HG03097 (cell line): ENCODE results near the gene CFAP299.
A peak's percentile ranks its signal among the peaks of the same experiment; 100 is the strongest.
"Not testable (repeated sequence)": the region's sequence is repeated elsewhere in the genome, so short reads cannot be mapped to it uniquely, and the experiment has no call there.

Experiments used
- ATAC-seq: cut with Tn5 transposase; IDR thresholded peaks from one replicate; pipeline ENCODE4 v1.9.1; 2021; ENCODE audit not compliant: unreplicated experiment, low FRiP score

The CFAP299 gene

DNA sequence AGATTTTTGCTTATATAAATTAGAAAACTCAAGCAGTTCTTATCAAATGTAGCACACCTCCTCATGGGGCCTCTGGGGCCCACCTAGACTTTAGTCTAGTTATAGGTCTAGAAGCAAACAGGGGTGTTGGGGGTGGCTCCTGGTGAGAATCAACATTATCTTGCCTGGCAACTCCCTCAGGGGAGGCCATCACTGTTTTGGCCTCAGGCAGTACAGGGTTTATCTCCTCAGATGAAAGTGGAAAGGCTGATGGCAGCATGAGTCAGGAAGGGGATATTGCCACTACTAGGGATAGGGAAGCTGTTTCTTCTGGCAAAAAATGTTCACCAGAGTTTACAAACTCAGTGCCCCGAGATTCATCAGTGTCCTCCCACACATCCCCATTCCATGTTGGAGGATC lies 462.6 kb downstream of the CFAP299 start:
- no peak for ATAC-seq

DNA sequence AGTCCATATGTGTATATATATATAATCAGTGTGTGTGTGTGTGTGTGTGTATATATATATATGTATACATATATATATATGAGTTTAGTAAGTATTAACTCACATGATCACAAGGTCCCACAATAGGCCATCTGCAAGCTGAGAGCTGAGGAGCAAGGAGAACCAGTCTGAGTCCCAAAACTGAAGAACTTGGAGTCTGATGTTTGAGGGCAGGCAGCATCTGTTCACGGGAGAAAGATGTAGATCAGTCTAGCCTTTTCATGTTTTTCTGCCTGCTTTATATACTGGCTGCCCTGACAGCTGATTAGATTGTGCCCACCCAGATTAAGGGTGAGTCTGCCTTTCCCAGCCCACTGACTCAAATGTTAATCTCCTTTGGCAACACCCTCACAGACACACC lies 465.2 kb downstream of the CFAP299 start:
- ATAC-seq = not testable (repeated sequence)

DNA sequence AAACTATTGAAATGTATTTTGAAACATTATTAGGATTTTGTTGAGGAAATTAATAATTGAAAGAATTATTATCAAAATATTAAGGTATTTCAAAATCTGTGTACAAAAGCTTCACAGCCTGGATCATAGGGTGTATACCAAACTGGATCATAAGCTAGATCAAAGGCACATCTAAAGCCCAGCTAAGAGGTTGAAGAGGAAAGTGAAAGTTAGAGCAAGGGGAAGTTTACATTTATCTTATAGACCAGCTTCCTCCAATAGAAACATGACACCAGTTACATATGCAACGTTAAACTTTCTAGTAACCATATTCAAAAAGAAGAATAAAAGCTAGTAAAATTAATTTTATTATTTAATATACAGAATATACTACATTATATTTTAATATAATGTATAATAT lies 467.8 kb downstream of the CFAP299 start:
- ATAC-seq = no peak

DNA sequence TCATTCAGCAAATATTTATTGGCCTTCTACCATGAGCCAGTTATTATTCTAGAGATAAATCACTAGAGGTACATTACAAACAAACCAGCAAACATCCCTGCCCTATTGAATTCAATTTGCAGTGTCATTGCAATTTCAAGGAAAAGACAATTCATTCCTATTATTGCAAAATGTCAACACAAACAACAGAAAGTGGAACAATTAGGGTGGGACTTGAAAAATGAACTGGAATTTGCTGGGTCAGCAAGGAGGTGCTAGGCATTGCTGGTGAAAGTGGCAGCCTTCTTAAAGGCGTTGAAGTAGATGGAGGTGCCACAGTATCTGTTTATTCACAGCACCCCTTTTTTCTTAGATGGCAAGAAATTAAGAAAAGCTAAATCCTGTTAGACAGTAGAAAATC lies 470.9 kb downstream of the CFAP299 start:
- no peak for ATAC-seq

DNA sequence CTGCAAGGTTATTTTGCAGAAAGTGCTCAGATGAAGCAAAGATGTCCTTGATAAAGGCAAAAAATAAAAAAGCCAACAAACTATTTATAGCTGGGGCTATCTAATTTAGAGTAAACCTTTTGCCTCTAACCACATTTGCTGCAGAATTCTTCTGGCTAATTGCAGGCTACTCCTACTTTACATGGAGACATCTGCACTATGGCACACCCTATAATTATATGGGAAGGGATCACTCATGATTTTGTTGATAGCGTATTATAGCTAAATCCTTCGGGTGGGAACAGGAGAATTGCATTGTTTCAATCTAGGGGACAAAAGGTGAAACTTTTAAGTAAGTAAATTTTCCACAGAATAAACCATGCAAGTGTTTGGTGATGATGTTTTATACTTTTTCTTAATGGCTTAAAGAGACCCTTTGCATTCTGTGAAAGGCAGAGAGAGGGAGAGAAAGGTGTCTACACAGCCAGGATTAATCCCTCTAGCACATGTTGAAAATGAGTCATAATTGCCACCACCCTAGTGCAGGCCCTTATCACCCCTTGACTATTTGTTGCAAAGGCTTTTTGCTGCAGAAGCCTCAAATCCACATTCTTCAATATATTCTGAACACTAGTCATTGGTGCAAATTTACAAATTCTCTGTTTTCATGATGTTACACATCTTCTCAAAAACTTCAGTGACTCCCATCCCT lies 473.7 kb downstream of the CFAP299 start:
- no peak for ATAC-seq

DNA sequence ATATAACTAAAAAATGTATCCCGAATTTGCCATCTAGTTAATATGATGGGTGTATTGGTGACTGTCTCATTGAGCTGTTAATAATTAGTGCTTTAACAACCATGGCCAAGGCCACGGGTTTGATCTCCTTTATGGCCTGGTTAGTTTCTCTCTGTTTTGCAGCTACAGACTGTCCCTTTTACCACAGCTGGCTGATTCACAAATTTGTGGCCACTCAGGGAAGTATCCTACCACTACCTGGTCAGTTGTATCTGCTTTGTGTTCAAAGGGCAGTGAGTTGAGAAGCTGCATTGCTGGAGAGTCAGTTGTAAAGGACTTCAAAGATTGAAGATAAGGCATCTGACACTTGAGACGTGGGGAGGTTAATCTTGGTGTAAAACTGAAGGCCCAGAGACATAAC lies 475.9 kb downstream of the CFAP299 start:
- no peak for ATAC-seq

DNA sequence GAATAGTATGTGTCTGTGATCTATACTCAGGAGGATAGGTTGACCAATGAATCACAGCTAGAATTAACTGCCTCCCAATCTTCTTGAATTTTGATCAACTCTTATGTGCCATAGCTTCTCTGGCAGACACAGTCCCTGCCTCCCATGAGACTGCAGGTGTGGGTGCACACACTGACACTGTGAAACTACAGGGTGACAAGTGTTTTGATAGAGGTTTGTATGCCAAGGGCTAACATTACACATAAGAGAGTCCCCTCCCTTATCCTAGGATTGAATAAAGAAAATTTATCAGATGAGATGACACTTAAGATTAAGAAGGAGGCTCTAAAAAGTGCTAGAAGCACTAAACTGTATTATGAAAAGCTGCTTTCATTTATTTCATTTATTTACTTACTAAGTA lies 476.6 kb downstream of the CFAP299 start:
- ATAC-seq = no peak

DNA sequence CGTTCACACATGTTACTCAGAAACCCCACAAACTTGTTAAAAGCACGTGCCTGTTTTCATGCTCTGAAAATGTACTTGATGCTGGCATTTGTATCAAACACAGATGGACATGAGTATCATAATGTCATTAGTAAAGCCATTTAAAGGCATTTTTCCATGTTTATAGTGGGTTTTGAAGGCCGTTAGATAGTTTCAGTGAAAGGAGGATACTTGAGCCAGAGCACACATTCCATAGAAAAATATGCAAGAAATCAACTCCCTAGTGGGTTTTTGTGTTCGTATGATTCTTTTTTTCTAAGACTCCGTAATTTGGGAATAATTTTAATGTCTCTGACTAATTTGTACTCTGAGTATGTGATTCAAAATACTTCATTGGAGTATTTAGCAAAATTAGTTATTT lies 478.7 kb downstream of the CFAP299 start:
- ATAC-seq = no peak

DNA sequence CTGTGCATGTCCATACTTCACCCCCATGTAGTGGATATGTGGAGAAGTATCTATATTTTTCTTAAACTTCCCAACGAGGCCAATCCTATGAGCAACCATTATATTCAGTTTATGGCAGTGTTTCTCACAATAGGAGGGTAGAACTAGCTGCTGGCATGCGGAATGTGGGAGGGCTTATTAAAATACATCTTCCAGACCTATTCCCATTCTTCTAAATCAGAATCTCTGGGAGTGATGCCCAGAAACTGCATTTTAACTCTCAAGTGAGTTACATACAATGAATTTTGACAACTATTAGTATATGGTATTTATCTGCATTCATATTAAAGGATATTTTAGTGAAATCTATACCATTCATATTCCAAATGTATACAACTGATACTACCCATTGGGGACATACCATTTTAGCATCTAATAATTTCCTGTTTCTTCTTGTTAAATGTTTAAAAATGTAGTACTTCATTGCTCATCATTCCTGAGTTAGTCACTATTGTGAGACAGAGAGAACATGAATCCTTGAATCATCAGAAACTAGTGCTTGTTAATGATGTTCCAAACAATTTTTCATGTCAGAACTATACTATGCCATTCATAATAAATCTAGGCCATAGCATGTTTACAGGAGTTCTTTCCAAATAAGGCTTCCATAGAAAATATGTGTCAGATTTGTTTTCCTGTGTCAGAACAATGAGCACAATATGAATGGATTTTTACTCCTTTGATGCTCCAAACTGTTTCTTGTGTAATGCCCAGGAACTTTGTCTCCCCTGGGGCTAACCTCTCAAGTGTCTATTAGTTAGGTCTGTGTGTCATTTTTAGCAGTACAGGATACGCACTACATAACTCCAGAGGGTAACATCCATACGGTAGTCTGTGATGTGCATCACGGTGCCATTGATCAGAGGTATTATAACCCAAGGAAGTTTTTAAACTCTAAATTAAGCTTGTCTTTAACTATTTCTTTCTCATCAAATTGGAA lies 496.1 kb downstream of the CFAP299 start:
- ATAC-seq = no peak

DNA sequence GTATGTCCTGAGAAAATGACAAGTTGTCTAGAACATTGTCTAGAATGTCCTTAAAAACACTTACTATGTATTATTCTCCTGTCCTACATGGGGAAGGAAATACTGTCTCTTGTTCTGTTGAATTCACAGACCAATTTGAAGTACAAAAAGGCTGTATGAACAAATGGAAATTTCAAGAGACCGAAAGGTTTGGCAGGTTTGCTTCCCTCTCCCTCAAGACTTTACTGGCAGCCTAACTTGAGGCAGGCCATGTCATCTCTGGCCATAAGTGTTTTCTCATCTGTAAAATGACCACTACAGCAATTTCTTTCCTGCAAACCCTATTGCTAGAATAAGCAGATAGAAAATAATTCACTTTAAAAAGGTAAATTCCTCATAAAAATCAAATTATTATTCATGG lies 503.8 kb downstream of the CFAP299 start:
- no peak for ATAC-seq

DNA sequence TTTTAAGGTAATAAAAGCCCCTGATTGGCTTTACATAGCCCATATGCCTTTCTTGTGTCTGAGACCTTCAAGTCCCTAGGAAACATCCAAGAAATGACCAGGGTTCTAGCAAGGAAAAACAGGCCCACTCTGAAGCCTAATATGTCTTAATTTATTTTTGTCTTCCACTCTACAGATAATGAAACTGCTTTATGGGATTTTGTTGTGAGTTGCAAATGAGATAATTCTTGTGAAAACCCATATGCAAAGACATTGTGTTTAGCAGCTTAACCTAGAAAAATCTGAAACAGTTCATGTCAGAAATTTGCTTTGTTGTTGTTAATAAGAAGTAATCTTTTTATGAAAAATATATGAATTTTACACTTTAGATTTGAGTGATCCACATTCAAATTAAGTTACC lies 504.3 kb downstream of the CFAP299 start:
- no peak for ATAC-seq

DNA sequence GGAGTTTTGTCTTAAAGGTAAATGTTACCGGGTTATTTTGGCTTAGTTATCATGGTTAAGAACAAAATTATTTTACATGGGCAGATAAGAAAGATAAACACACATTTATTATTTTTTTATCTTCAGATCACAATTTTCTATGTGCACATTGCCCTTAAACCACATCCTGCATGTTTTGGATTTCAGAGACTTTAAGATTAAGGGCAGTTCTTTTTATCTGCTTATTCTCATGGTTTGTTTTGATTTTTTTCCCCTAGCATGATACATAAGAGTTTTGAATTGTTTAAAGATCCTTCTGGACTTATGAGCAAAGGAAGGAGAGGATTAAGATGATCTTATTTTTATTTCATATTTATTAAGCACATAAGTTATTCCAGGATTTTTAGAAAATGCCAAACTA lies 504.9 kb downstream of the CFAP299 start:
- ATAC-seq = no peak

DNA sequence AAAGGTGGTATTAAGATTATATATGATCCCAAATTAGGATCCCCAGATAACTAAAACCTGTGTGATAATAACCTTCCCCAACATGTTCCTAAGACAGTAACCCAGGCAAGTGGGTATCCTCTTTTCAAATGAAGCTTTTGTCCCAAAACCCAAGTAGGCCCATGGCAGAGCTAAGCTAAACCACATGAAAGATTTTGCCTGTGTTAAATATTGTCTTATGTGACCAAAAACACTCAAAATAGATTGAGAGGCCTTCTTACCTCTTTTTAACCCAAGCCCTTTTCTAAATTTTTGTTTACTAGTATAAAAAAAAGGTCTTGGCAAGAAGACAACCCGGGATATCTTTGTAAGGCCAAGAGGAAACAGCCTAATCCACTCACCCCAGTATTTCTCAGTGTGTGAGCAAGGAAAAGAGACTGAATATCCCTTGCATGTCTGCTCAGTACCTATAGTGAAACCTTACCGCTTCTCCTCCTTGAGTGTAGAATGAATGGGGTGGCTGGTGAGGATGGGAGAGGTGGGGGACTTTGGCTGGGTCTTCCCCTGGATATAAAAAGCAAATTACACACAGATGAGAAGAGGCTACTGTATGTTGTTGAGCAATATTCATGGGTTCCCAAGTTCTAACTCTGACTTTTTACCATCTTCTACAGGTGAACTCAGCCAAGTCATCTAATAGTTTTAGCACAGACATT lies 506.2 kb downstream of the CFAP299 start:
- ATAC-seq = no peak

DNA sequence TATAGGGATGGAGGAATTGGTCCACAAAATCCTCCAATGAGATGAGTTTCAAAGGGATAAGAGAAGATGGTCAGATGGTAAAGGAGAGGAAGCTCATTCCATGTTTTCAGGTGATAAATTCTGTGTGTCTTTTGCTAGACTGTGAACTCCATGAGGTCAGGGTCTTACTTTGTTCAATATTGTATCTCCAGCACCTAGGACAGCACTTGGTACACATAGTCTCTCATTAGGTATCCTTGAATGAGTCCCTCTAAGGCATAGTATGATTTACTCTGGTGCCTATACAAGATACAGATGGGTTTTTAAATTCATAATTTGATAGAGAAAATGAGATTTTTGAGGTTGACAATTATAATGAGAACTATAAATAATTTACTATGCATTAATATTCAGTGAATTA lies 510.7 kb downstream of the CFAP299 start:
- no peak for ATAC-seq

DNA sequence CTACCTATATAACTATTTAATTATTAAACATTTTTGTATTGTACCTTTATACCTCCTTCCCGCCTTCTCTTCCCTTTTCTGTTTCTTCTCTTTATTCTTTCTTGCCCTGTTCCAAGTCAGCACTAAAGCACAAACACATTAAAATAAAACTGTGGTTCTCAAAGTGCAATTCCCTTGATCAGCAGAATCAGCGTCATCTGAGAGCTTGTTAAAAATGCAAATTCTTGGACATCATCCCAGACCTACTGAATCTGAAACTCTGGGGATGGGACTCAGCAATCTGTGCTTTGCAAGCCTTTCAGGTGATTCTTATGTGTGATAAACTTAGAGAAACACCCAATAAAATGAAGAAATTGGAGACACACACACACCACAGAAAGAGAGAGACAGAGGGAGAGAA lies 516.5 kb downstream of the CFAP299 start:
- no peak for ATAC-seq

DNA sequence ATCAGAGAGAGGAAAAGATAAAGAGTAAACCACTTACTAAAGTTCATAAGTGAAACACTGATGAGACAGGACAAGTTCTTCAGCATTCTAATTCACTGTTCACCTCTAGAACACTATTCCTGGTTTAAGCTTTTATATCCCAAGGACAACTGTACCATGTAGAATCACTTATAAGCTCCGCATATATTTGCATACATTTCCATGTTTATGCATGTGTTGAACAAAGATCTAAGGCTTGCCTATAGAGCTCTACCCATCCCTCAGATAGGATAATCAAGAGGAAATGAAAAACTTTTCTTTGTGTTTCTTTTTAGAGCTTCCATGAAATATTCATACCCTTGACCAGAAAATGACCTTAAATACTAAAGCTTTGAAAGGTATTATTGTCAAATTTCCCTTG lies 538.0 kb downstream of the CFAP299 start:
- no peak for ATAC-seq

DNA sequence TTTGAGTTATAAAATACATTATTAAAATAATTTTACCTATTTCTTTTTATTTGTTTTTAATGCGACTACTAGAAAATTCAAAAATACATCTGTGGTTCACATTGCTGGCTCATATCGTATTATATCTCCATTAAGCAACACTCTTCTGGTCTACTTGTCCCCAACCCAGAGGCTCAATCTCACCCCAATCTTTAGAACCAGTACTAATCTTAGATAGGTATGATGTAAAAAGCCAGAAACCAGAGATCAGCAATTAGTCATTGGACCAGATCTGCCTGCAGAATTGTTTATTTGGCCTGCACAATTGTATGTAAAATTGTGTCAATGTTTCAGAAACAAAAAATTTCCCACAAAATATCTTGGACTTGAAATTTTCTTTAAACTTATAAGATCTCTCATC lies 539.4 kb downstream of the CFAP299 start:
- ATAC-seq = no peak

DNA sequence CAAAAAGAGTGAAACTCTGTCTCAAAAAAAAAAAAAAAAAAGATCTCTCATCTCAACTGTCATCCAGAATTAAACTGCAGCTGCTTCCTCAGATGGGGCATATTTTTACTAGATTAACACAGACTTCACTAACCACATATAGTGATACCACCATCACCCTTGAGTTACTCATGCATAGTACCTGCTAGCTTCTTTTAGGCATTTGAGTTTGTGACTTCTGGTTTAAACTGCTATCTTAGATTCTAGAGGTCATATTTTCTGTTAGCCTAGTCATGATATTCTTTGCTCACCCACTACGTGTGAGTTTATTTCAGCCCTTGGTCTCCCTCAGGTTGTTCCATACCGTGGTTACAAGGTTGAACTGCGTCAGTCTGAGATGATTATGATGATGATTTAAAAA lies 540.1 kb downstream of the CFAP299 start:
- ATAC-seq = peak; percentile 87

DNA sequence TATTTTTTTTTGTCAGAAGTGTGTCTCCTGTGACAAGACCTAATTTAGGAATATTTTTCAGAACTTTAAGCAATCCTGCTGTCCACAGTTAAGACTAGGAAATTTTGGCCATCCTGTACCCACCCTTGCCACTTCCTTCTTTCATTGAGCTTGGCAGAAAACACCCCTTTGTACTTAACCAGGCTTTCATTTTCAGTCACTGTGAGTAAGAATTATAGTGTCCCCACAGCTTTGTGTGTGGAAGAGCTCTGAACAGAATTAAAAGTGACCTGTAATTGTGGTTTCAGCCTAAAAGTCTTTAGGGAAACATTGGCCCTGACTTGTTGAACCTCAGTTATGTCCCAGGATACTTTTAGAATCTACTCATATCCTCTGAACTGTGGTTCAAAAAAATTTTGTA lies 541.3 kb downstream of the CFAP299 start:
- peak; percentile 78 for ATAC-seq

DNA sequence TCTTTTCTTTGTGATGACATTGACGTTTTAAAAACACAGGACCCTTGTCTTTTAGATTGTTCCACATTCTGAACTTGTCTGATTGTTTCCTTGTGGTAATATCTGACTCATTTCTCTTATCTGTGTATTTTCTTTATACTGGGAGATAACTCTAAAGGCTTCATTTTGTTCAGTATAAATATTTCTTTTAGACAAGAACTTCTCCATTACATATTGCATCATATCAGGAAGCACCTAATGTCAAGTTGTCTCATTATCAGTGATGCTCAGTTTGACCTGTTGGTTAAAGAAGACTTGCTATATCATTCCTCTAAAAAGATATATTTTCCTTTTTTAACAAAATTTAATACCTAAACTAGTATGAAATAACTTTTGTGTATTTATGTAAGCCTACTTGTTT lies 542.7 kb downstream of the CFAP299 start:
- no peak for ATAC-seq

DNA sequence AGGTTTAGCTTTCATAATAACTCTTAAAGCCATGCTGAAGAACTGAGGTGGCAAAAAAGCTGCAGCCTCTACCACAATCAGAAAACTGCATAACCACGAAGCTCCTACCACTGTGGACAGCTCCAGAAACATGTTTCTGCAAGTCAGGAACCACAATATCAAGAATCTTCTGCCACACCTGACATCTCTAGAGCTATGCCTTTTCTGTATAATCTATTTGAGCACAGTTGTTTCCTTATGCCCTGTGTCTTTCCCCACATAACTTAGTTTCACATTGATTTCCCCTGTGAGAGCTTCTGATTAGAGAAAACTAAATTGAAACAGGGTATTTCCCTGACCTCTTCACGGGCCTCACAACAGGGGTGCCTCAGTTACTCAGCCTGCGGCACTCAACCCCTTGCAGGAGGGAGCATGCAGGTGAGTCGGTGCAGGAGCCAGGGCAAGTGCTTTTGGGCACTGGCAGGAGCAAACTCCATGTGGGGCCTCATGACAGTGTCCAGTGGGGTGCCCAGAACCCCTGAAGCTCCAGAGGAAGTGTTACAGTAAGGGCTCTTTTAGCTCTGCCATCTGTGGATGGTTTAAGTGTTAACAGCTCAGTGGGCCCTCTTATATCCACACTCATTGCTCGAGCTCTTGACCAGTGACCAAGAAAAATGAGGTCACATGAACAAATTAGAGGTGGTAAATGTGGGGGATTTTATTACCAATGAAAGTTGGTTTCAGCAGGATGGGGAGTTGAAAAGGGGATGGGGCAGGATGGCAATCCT lies 562.2 kb downstream of the CFAP299 start:
- no peak for ATAC-seq
